HG03342 (cell line): ENCODE data around the gene DZIP1L.

Source experiments
- ATAC-seq: cut with Tn5 transposase; IDR thresholded peaks from one replicate; pipeline ENCODE4 v1.9.1; 2021; ENCODE audit warnings: mild to moderate bottlenecking, moderate library complexity; ENCODE audit not compliant: unreplicated experiment

The DZIP1L gene

DNA sequence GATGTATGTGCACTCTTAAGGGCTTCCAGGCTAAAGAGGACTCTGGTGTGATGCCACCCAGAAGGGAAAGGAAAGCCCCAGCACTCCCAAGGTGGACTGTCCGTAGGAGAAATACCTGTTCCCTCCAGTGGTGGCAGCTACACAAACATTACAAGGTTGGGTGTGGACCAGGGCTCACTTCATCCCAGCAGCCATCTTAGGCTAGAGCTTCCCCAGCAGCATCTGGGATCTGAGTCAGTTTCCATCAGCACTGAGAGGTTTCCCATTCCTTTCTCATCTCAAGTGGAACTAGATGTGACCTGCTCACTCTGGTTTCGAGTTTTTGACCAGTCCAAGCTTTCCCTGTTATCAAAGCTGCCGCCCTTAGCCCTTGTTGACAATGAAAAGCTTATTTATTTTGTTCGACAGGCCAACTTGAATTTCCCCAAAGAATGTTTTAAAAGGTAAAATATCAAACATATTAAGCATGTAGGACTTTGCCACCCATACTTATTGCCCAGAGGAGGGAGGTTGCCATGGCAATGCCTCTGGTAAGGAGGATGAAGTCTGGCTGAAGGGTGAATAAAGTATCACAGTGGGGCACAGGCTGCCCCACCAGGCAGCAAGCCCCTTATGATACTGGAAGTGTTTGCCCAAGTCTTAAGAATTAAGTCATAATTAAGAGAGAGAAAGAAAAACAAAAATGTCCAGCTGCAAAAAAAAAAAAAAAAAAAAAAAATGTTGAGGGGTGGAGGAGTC is 76.5 kb downstream of the DZIP1L start:
- no peak for ATAC-seq

- ATAC-seq: no peak
Measured at GRCh38 chr3:138036572-138036971, 78.8 kb downstream of the DZIP1L start.

DNA sequence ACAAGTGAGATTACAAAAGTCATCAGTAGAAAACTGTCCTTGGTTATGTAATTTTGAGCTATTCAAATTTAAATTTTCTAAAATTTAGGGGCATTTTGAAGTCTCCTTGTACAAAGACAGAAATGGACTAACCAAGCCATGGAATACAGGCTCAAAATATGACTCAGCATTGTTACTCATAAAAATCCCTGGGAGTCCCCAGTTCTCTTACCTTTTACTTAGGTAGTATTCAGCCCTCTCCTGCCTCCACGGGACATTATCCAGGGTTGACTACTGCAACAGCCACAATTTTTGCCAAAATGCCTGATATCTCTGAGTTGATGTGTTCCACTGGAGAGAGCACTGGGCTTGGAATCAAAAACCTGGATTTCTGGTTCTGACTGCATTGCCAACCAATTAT is 80.5 kb downstream of the DZIP1L start:
- no peak for ATAC-seq

DNA sequence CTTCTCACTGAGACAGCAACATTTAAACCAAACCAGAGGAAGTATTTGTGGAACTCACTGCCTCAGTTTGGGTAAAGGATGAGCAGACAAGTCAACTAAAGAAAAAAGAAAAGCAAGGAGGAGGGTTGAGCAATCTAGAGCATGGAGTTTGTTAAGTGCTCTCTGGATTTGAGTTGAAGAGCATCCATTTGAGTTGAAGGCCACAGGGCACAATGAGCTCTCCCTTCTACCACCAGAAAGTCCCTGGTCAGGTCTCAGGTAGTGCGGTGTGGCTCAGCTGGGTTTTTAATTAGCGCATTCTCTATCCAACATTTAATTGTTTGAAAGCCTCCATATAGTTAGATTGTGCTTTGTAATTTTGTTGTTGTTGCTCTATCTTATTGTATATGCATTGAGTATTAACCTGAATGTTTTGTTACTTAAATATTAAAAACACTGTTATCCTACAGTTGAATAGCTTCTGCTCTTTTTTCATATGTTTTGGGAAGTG is 82.2 kb downstream of the DZIP1L start:
- no peak for ATAC-seq

DNA sequence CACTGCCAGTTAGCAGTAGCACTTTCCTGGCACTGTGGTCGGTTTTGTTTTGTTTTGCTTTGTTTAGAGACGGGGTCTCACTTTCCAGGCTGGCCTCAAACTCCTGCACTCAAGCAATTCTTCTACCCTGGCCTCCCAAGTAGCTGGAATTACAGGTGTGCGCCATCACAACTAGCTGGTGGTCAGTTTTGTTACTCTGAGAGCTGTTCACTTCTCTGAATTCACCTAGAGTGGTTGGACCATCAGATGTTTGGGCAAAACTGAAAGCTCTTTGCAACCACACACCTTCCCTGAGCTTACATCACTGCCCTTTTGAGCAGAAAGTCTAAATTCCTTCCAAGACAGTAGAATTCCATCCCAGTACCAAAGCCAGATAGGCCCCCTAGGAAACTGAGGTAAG is 82.8 kb downstream of the DZIP1L start:
- ATAC-seq: no peak

GRCh38 chr3:138031536-138031935 is 83.9 kb downstream of the DZIP1L start:
- ATAC-seq: no peak

- ATAC-seq: no peak
Measured at GRCh38 chr3:138030734-138031280, 84.6 kb downstream of the DZIP1L start.

- ATAC-seq: no peak
Measured at GRCh38 chr3:138027821-138028220, 87.6 kb downstream of the DZIP1L start.

- ATAC-seq: no peak
Measured at GRCh38 chr3:138025553-138025952, 89.9 kb downstream of the DZIP1L start.

DNA sequence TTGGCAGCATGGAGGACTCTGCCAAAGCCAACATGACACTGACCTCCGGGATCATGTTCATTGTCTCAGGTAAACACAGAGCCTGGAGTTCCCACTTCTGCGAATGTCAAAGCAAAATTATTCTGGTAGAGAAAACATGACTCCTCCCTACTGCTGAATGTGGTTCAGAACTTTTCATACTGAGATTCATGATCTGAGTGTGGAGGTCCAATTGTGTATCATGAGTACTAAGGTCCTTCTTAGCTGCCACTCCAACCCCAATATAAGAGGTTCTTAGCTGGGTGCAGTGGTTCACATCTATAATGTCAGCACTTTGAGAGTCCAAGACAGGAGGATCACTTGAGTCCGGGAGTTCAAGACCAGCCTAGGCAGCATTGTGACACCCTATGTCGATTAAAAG is 91.7 kb downstream of the DZIP1L start:
- ATAC-seq: no peak

DNA sequence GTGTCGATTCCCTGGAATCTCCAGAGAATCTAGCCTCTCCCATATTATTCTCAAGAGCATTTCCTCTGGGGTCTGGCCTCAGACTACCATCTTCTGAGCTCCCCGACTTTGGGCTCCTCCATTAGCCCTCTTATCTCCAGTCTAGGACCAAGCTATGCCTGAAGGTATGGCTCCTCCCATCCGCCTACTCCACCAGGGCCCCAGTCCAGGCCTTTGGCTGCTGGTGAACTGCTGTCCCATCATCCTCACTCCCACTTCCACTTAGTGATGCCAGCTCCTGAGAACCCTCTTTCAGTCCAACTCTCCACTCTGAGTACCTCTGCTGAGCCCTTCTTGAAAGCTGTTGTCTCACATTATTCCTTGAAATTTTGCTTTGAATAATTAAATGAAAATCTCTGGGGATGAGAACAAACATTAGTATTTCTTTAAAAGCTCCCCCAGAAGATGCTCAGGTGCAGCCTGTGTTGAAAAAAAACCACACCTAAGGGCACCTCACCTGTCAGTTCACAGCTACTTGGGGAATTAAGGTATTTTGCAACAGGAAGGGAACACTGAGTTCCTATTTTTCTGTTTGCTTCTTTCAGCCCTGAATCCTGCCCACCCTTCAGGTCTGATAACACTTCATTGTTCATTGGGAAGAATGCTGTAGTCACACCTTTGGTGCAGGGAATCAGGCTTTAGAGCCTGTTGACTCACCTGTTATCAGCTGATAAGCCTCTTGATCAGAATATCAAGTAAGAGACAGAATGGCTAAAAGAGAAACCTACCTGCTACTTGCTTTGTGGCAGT is 95.9 kb downstream of the DZIP1L start:
- no peak for ATAC-seq

- ATAC-seq: no peak
Measured at GRCh38 chr3:138016065-138016464, 99.3 kb downstream of the DZIP1L start.

- no peak for ATAC-seq
Measured at GRCh38 chr3:138012526-138012925, 102.9 kb downstream of the DZIP1L start.
